ENCODE results near the gene TUBE1.
"Not testable (repeated sequence)": the region's sequence is repeated elsewhere in the genome, so short reads cannot be mapped to it uniquely, and the experiment has no call there.

The TUBE1 gene

DNA sequence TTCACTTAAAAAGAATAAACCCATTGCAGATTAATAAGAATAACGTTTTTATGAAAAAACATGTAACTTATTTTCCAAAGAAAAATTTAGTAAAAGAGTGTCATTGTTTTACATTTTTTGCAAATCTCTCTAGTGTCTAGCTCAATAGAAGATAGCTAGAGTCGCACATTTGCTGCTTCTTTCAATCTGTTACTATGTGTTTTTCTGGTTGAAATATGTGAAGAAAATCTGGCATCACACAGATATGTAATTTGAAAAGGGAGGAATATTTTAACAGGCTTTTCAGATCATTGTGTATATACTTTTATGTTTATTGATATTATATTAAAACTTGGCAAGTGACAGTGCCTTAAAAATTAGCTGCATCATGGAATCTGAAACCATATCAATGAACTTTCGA, 24.3 kb downstream of the TUBE1 start:
- DNase-seq (ENCODE audit: low read depth) = no peak

DNA sequence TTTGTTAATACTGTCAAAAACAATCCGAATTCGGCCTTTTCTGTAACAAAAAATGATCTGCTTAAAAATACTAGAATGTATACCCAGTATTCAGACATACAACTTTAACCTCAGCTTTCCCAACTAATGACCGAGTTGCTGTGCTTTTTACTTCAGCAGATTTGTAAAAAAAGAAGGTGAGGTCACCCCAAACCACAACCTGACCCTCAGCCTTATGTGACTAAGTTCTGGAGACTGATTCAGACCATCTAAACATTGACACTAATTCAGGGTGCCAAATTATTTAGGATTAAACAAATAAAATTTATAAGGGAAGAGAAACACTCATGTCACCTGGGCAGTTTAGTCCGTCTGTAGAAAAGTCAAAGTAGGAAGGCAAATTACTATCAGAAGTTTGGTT, 25.7 kb downstream of the TUBE1 start:
- DNase-seq (ENCODE audit: low read depth) = no peak

GRCh38 chr6:112058243-112059032, 28.8 kb downstream of the TUBE1 start:
- DNase-seq (ENCODE audit: low read depth) = no peak

- DNase-seq (ENCODE audit: low read depth) = no peak
Observed at GRCh38 chr6:112054555-112055190, 32.6 kb downstream of the TUBE1 start.

DNA sequence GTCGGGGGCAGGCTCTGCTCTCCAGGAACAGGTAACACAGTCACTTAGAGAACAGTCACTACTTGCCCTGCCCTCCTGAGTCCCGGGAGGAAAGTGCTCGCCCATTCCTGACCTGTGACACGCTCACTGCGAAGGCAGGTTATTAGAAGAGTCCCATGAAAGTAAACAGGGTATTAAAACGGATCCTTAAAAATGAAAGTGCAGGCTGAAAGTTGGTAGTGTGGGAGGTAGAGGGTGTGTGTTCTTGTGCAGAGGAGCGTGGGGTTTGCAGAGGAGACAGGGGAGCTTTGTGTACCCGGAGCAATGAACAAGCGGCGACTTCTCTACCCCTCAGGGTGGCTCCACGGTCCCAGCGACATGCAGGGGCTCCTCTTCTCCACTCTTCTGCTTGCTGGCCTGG, 33.3 kb downstream of the TUBE1 start, which contains the start of gene CCN6:
Gene CCN6, plus strand, starts transcription at position 104 of the 400 bp plus-strand sequence. Its CDS starts 254 bp downstream, at position 358.
- DNase-seq (ENCODE audit: low read depth) = no peak

- not testable (repeated sequence) for DNase-seq (ENCODE audit: low read depth)
Observed at GRCh38 chr6:112051251-112051740, 36.0 kb downstream of the TUBE1 start.

DNA sequence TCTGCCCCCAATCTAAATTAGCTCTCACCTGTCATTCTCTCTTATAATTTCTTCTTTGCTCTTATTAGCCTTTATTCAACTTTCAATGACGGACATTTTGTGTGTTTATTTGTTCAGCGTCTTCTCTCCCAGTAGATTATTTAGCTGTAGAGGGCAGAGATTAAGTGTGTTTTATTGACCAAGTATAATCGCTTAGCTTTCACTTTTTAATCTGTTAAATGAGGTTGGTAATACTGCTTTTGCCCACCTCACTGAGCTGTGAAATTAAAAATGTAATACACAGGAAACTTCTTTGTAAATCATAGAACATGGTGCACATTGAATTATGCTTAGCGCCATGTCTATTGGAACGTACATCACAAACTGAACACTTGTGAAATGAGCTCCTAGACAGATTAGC, 36.9 kb downstream of the TUBE1 start:
- no peak for DNase-seq (ENCODE audit: low read depth)

- DNase-seq (ENCODE audit: low read depth) = no peak
Observed at GRCh38 chr6:112049996-112050395, 37.3 kb downstream of the TUBE1 start.

GRCh38 chr6:112049026-112049799, 38.1 kb downstream of the TUBE1 start:
- no peak for DNase-seq (ENCODE audit: low read depth)

GRCh38 chr6:112047523-112047922, 39.8 kb downstream of the TUBE1 start:
- not testable (repeated sequence) for DNase-seq (ENCODE audit: low read depth)

GRCh38 chr6:112044856-112045255, 42.4 kb downstream of the TUBE1 start:
- DNase-seq (ENCODE audit: low read depth) = peak; percentile 68

GRCh38 chr6:112044196-112044595, 43.1 kb downstream of the TUBE1 start:
- no peak for DNase-seq (ENCODE audit: low read depth)

- DNase-seq (ENCODE audit: low read depth) = peak; percentile 84
Observed at GRCh38 chr6:112043032-112044007, 44.0 kb downstream of the TUBE1 start.

GRCh38 chr6:112041535-112041934, 45.7 kb downstream of the TUBE1 start:
- DNase-seq (ENCODE audit: low read depth) = no peak

GRCh38 chr6:112040956-112041355, 46.3 kb downstream of the TUBE1 start:
- no peak for DNase-seq (ENCODE audit: low read depth)

- DNase-seq (ENCODE audit: low read depth) = no peak
Observed at GRCh38 chr6:112039431-112039770, 47.9 kb downstream of the TUBE1 start.

DNA sequence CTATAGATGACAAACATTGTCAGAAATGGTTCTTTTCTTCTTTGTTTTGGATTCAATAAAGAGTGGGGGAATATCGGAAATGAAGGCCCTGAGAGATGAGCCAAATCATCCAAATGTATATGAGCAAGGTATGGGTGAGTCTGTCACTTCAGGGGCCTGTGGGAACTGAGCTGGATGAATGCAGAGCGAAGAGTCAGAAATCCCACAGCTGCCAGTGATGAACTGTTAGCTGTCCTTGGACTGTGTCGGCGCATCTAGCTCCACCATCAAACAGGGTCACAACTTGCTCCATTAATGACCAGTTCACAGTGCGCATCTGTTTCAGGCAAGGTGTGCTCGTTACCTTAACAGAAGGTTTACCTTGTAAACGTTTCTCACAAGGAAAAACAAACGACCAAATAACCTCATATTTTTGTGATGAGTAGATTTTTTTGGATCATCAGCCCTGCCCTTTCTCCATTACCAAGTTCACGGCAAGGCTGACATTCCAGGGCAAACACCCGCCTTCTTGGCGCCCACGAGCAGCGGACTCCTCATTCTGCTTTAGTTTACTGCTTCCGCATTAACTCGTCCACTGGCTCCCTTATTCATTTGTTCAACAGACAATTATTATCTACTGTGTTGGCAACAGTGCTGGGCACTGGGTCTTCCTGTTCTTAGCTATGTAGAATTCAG, 48.4 kb downstream of the TUBE1 start:
- DNase-seq (ENCODE audit: low read depth) = no peak

GRCh38 chr6:112038268-112038667, 49.0 kb downstream of the TUBE1 start:
- no peak for DNase-seq (ENCODE audit: low read depth)

DNA sequence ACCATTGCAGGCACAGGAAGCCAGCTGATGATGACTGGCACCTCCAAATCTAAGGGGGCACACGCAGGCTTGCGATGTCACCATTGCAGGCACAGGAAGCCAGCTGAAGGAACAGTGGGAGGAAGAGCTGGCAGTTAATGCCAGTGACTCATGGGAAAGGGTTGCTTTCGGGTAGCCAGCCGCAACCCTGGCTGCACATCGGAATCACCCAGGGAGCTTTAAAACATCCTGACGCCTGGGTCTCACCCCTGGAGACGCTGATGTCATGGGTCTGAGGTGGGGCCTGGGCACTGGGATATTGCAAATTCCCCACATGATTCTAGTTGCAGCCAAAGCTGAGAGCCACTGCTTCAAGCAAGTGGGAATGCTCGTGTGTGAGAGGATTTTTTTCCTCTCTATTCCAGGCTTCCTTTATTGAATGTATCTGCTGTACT, 49.5 kb downstream of the TUBE1 start:
- DNase-seq (ENCODE audit: low read depth) = peak; percentile 92

GRCh38 chr6:112036088-112036637, 51.1 kb downstream of the TUBE1 start:
- DNase-seq (ENCODE audit: low read depth) = no peak

DNA sequence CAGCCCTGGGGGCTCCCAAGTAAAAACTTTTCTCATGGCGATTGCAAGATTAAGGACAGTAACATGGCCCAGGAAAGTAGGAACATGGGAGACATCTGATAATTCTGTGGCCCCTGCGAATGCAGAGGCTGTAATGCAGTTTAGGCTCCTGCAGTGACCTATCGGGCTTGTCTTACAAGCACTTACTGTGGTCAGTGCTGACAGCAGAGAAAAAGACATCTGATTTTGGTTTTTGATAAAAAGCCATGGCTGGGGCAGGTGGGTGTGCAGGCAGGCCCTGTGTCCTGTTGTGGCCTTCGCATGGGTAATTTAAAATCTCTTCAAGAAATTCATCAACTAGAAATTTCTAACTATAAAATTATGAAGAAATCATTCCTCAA, 52.7 kb downstream of the TUBE1 start:
- DNase-seq (ENCODE audit: low read depth) = no peak
